ENCODE data around the gene PIGP.

The PIGP gene

DNA sequence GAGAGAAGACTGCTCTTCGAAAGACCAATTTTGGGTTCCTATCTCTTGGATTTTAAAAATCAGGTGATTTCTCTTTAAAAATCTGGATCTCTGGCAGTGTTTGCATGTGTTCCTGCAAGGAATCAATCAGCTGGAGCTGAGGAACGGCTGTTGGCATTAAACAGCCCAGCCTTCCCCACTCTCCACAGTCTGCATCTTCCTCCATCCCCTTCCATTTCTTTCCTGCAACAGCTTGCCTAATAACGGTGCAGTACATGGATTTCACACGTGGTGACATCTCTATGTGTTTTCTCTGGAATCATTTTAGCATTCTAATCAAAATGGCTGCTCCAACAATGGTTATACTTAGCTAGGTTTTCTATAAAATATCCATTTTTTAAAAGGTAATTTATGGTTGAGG is 46.4 kb downstream of the PIGP start:
- no peak overlapping the region for H3K27ac ChIP-seq
- ChIA-PET CTCF (interaction anchor here (0.7 to 1.2 kb wide), 3 partner anchors 50 to 1397 kb away, joined by 3 to 5 read pairs (median 4); no protein-coding TSS in a partner anchor), POLR2A (ENCODE audit: low non-redundant PET) (no interaction called here)
- TF ChIP-seq, protein P1, sequence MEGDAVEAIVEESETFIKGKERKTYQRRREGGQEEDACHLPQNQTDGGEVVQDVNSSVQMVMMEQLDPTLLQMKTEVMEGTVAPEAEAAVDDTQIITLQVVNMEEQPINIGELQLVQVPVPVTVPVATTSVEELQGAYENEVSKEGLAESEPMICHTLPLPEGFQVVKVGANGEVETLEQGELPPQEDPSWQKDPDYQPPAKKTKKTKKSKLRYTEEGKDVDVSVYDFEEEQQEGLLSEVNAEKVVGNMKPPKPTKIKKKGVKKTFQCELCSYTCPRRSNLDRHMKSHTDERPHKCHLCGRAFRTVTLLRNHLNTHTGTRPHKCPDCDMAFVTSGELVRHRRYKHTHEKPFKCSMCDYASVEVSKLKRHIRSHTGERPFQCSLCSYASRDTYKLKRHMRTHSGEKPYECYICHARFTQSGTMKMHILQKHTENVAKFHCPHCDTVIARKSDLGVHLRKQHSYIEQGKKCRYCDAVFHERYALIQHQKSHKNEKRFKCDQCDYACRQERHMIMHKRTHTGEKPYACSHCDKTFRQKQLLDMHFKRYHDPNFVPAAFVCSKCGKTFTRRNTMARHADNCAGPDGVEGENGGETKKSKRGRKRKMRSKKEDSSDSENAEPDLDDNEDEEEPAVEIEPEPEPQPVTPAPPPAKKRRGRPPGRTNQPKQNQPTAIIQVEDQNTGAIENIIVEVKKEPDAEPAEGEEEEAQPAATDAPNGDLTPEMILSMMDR (conservative IDR thresholded peaks at IDR 0.05; ENCODE audit: low read depth), result no peak
- DNase-seq (ENCODE audit: low spot score), result no peak

DNA sequence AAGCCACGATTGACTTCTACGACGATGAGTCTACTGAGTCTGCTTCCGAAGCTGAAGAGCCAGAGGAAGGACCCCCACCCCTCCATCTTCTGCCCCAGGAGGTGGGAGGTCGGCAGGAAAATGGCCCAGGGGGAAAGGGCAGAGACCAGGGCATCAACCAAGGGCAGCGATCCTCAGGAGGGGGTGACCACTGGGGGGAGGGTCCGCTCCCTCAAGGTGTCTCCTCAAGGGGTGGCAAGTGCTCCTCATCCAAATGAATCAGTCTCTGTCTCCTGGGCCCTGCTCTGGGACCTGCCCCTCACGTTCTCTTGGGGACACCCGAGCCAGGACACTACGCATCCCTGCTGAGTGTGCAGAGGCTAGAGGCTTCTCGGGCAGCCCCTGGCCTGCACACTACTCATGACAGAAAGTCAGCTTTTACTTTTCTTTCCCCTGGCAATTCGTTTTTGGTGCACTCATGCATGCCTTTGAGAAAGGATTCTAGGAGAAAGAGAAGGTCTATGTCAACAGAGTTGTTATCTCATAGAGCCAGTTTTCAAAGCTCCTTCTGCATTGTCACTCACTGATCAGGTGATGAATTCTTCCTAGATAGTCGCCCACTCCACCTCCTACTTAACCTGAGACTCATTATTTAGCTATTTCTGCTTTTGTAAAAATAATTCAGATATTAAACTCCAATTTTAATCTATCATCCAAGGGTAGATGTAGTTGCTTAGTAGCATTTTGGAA is 54.8 kb downstream of the PIGP start:
- TF ChIP-seq, protein P1 (conservative IDR thresholded peaks at IDR 0.05; ENCODE audit: low read depth), result no peak
- DNase-seq (ENCODE audit: low spot score), result no peak
- CTCF ChIA-PET, result interaction anchor here (0.6 kb wide), 1 partner anchor 388 kb away, joined by 5 read pairs; no protein-coding TSS in a partner anchor
- H3K27ac ChIP-seq, result no peak overlapping the region
- POLR2A ChIA-PET (ENCODE audit: low non-redundant PET), result interaction anchor here (0.5 kb wide), 1 partner anchor 53 kb away, joined by 6 read pairs; no protein-coding TSS in a partner anchor
